Measurements from ENCODE around the gene NOS3. TPM values are rescaled to one million over a fixed set of nuclear protein-coding genes. Genes with fewer than 3 reads are reported as not detected.
A peak's percentile ranks its signal among the peaks of the same experiment; 100 is the strongest.

NOS3 gene
- total and polyA plus RNA-seq, 2 of the 13 experiments (the other 11 are each of a cell fraction or from before 2014, with no cell fraction given): 3.7 to 7.5 TPM

DNA sequence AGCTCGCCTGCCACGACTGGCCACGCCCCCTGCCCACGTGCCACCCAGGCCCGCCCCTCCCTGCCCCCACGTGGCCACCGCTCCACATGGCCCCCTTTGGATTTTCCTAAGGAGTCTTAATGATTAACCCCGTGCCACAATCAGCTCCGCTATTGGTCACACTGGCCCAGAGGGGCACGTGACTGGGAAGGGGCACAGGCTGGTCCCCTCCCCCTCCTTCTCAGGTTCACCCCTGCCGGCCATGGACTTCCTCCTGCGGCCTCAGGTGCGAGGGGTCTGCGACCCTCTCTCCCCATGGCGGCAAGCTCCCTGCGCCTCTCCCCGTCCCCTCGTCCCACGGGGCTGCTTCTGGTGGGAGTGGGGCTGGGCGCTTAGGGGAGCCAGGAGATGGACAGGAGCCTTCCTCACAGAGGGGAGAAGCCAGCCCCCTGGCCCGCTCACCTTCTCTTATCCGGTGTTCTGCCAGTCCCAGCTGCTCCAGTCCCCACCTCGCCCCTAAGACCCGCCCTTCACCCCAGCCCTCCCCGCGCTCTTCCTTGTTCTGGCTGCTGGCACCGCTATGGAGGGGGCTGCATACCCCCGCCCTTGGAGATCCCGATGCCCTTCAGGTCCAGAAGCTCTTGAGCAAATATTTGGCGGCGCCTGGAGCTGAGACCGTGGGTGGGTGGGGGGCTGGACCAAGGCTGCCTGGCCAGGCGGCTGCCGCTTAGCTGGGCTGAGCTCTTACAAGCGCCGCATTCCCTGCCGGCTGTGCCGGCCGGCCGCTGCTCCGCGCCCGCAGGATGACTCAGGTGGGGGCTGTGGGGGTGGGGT, 71.8 kb downstream of the NOS3 start (continued):
- TF ChIP-seq, protein P1, sequence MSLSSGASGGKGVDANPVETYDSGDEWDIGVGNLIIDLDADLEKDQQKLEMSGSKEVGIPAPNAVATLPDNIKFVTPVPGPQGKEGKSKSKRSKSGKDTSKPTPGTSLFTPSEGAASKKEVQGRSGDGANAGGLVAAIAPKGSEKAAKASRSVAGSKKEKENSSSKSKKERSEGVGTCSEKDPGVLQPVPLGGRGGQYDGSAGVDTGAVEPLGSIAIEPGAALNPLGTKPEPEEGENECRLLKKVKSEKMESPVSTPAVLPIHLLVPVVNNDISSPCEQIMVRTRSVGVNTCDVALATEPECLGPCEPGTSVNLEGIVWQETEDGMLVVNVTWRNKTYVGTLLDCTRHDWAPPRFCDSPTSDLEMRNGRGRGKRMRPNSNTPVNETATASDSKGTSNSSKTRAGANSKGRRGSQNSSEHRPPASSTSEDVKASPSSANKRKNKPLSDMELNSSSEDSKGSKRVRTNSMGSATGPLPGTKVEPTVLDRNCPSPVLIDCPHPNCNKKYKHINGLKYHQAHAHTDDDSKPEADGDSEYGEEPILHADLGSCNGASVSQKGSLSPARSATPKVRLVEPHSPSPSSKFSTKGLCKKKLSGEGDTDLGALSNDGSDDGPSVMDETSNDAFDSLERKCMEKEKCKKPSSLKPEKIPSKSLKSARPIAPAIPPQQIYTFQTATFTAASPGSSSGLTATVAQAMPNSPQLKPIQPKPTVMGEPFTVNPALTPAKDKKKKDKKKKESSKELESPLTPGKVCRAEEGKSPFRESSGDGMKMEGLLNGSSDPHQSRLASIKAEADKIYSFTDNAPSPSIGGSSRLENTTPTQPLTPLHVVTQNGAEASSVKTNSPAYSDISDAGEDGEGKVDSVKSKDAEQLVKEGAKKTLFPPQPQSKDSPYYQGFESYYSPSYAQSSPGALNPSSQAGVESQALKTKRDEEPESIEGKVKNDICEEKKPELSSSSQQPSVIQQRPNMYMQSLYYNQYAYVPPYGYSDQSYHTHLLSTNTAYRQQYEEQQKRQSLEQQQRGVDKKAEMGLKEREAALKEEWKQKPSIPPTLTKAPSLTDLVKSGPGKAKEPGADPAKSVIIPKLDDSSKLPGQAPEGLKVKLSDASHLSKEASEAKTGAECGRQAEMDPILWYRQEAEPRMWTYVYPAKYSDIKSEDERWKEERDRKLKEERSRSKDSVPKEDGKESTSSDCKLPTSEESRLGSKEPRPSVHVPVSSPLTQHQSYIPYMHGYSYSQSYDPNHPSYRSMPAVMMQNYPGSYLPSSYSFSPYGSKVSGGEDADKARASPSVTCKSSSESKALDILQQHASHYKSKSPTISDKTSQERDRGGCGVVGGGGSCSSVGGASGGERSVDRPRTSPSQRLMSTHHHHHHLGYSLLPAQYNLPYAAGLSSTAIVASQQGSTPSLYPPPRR (CRISPR knock-in tag; IDR thresholded peaks at IDR 0.05; ENCODE audit: borderline replicate concordance): peak; percentile 52
- TF ChIP-seq TCF12 (IDR thresholded peaks at IDR 0.05) (no peak), TCF12 (CRISPR knock-in tag; IDR thresholded peaks at IDR 0.05) (0 out of 2 replicates have a peak, but pooled peaks have one; percentile 1), GZF1 (CRISPR knock-in tag; IDR thresholded peaks at IDR 0.05) (no peak), GABPB1 (CRISPR knock-in tag; IDR thresholded peaks at IDR 0.05) (peak; percentile 83), HCFC1 (IDR thresholded peaks at IDR 0.05; ENCODE audit: low read depth, low read length) (no peak), ELF4 (CRISPR knock-in tag; IDR thresholded peaks at IDR 0.05; ENCODE audit: borderline replicate concordance) (no peak), NR2F6 (IDR thresholded peaks at IDR 0.05) (peak; percentile 42; the same call in 1 of the 2 replicates), NR2F6 (CRISPR knock-in tag; IDR thresholded peaks at IDR 0.05) (peak; percentile 62), ZNF670 (CRISPR knock-in tag; IDR thresholded peaks at IDR 0.05; ENCODE audit: borderline replicate concordance) (no peak), ZKSCAN5 (CRISPR knock-in tag; IDR thresholded peaks at IDR 0.05) (no peak), RBFOX2 (IDR thresholded peaks at IDR 0.05; ENCODE audit: low read depth, low read length) (peak; percentile 79), KDM1A (CRISPR knock-in tag; IDR thresholded peaks at IDR 0.05) (no peak), ZNF446 (CRISPR knock-in tag; IDR thresholded peaks at IDR 0.05) (0 out of 2 replicates have a peak, but pooled peaks have one; percentile 47), ADNP (CRISPR knock-in tag; IDR thresholded peaks at IDR 0.05) (no peak), ZNF207 (IDR thresholded peaks at IDR 0.05; ENCODE audit: borderline replicate concordance) (no peak), GABPA (IDR thresholded peaks at IDR 0.05; ENCODE audit: low read depth, low read length) (no peak), GABPA (CRISPR knock-in tag; IDR thresholded peaks at IDR 0.05; ENCODE audit: low read depth) (peak; percentile 21; the same call in 1 of the 2 replicates), ZNF660 (CRISPR knock-in tag; IDR thresholded peaks at IDR 0.05; ENCODE audit: borderline replicate concordance, low read depth) (no peak), ZNF644 (CRISPR knock-in tag; IDR thresholded peaks at IDR 0.05; ENCODE audit: low read depth) (no peak), MLLT10 (CRISPR knock-in tag; IDR thresholded peaks at IDR 0.05) (no peak), ZFY (CRISPR knock-in tag; IDR thresholded peaks at IDR 0.05) (peak; percentile 68), ZBTB42 (CRISPR knock-in tag; IDR thresholded peaks at IDR 0.05) (no peak; the same call in 1 of the 2 replicates), ZNF451 (CRISPR knock-in tag; IDR thresholded peaks at IDR 0.05) (peak; percentile 74), XRCC5 (optimal IDR thresholded peaks at IDR 0.05; ENCODE audit: low read length) (peak; percentile 35), SAFB2 (CRISPR knock-in tag; IDR thresholded peaks at IDR 0.05; ENCODE audit: borderline replicate concordance, low read depth) (0 out of 2 replicates have a peak, but pooled peaks have one; percentile 34), HMG20A (CRISPR knock-in tag; IDR thresholded peaks at IDR 0.05; ENCODE audit: borderline replicate concordance) (no peak)
- TF ChIP-seq, protein P2, sequence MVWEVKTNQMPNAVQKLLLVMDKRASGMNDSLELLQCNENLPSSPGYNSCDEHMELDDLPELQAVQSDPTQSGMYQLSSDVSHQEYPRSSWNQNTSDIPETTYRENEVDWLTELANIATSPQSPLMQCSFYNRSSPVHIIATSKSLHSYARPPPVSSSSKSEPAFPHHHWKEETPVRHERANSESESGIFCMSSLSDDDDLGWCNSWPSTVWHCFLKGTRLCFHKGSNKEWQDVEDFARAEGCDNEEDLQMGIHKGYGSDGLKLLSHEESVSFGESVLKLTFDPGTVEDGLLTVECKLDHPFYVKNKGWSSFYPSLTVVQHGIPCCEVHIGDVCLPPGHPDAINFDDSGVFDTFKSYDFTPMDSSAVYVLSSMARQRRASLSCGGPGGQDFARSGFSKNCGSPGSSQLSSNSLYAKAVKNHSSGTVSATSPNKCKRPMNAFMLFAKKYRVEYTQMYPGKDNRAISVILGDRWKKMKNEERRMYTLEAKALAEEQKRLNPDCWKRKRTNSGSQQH (CRISPR knock-in tag; IDR thresholded peaks at IDR 0.05; ENCODE audit: low read depth): no peak; the same call in 1 of the 2 replicates
